ENCODE results near the gene DPT.
"Not testable (repeated sequence)": the region's sequence is repeated elsewhere in the genome, so short reads cannot be mapped to it uniquely, and the experiment has no call there.

The DPT gene

GRCh38 chr1:168728473-168729404, at the start of gene DPT:
TSS of gene DPT (minus strand) at chr1:168729206. CDS start at chr1:168729174, 32 bp downstream.
- no peak for TF ChIP-seq CTCF (IDR thresholded peaks at IDR 0.05; ENCODE audit: extremely low read depth, insufficient read depth, missing control alignments)
- DNase-seq (ENCODE audit: low spot score) = no peak
- in situ Hi-C loops (cut with MboI; ENCODE audit: low pct_unique_long_range_greater_than_20kb, low sequenced_read_pairs, unreplicated experiment) = no loop called here

GRCh38 chr1:168775366-168775765, 46.4 kb upstream of the DPT start:
- no peak for TF ChIP-seq CTCF (IDR thresholded peaks at IDR 0.05; ENCODE audit: extremely low read depth, insufficient read depth, missing control alignments)
- no peak for DNase-seq (ENCODE audit: low spot score)
- in situ Hi-C loops (cut with MboI; ENCODE audit: low pct_unique_long_range_greater_than_20kb, low sequenced_read_pairs, unreplicated experiment) = no loop called here

GRCh38 chr1:168774241-168774640, 45.2 kb upstream of the DPT start:
- DNase-seq (ENCODE audit: low spot score) = no peak
- in situ Hi-C loops (cut with MboI; ENCODE audit: low pct_unique_long_range_greater_than_20kb, low sequenced_read_pairs, unreplicated experiment) = no loop called here
- TF ChIP-seq CTCF (IDR thresholded peaks at IDR 0.05; ENCODE audit: extremely low read depth, insufficient read depth, missing control alignments) = no peak

GRCh38 chr1:168772428-168773060, 43.5 kb upstream of the DPT start:
- TF ChIP-seq CTCF (IDR thresholded peaks at IDR 0.05; ENCODE audit: extremely low read depth, insufficient read depth, missing control alignments) = no peak
- in situ Hi-C loops (cut with MboI; ENCODE audit: low pct_unique_long_range_greater_than_20kb, low sequenced_read_pairs, unreplicated experiment) = no loop called here
- DNase-seq (ENCODE audit: low spot score) = no peak

- in situ Hi-C loops (cut with MboI; ENCODE audit: low pct_unique_long_range_greater_than_20kb, low sequenced_read_pairs, unreplicated experiment) = no loop called here
- no peak for DNase-seq (ENCODE audit: low spot score)
- no peak for TF ChIP-seq CTCF (IDR thresholded peaks at IDR 0.05; ENCODE audit: extremely low read depth, insufficient read depth, missing control alignments)
Measured at GRCh38 chr1:168771104-168771630, 42.2 kb upstream of the DPT start.

- DNase-seq (ENCODE audit: low spot score); in situ Hi-C loops (cut with MboI; ENCODE audit: low pct_unique_long_range_greater_than_20kb, low sequenced_read_pairs, unreplicated experiment): not testable (repeated sequence)
Measured at GRCh38 chr1:168769893-168770292, 40.9 kb upstream of the DPT start.
